ENCODE results near the gene DGKB.

DNA sequence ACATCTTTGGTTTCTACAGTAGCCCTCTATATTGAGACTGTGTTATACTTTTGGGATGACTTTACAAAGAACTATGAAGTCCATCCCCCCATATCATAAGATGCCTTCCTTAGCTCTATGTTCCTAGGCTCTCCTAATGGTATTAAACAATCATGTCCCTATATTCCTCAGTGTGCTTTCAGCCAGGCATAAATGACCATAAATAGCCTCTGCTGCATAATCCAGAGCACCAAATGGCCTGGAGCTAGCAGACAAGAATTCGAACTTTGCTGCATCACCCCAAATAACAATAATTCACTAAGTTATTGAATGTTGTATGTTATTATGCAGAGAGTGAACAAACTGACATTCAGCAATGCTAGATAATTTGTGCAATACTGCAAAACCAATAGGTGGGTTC is 405.2 kb downstream of the DGKB start:
- TF ChIP-seq, protein P1, sequence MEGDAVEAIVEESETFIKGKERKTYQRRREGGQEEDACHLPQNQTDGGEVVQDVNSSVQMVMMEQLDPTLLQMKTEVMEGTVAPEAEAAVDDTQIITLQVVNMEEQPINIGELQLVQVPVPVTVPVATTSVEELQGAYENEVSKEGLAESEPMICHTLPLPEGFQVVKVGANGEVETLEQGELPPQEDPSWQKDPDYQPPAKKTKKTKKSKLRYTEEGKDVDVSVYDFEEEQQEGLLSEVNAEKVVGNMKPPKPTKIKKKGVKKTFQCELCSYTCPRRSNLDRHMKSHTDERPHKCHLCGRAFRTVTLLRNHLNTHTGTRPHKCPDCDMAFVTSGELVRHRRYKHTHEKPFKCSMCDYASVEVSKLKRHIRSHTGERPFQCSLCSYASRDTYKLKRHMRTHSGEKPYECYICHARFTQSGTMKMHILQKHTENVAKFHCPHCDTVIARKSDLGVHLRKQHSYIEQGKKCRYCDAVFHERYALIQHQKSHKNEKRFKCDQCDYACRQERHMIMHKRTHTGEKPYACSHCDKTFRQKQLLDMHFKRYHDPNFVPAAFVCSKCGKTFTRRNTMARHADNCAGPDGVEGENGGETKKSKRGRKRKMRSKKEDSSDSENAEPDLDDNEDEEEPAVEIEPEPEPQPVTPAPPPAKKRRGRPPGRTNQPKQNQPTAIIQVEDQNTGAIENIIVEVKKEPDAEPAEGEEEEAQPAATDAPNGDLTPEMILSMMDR (IDR thresholded peaks at IDR 0.05) = no peak
- no peak for TF ChIP-seq POLR2A (IDR thresholded peaks at IDR 0.05)
